ENCODE results near the gene KTN1. TPM values are rescaled to one million over a fixed set of nuclear protein-coding genes. Genes with fewer than 3 reads are reported as not detected.

KTN1 gene
- total and polyA plus RNA-seq, 7 experiments from 2014 or later: 20.3 to 131 (median 90.7) TPM

- Histone ChIP-seq H3K27ac (ENCODE audit: low read depth, low read length) (no peak overlapping the region), H3K36me3 (ENCODE audit: control insufficient read depth in 2 of 3, insufficient read depth in 3 of 3, low read length in 3 of 3) (no peaks in the 10 kb centered on the region), H3K4me1 (ENCODE audit: control insufficient read depth in 2 of 2, insufficient read depth in 2 of 2, low read length in 2 of 2) (no peaks in the 10 kb centered on the region), H3K27me3 (ENCODE audit: control insufficient read depth in 2 of 2, insufficient read depth in 2 of 2, low read length in 2 of 2) (no peaks in the 10 kb centered on the region), H3K9me3 (ENCODE audit: control insufficient read depth in 2 of 3, low read length in 3 of 3) (no peaks in the 10 kb centered on the region), H3K4me3 (ENCODE audit: low read length) (no peak overlapping the region)
- ChIA-PET POLR2A (interaction anchor here (0.6 kb wide), 1 partner anchor 486 kb away, joined by 3 read pairs; no protein-coding TSS in a partner anchor), CTCF (interaction anchor here (1.0 kb wide), 1 partner anchor 629 kb away, joined by 4 read pairs; no protein-coding TSS in a partner anchor)
- intact Hi-C loops (cut with micrococcal nuclease): no loop called here
- DNase-seq (no peak), ATAC-seq (no peak)
- Mint-ChIP-seq H3K4me3 (no peak overlapping the region), H3K4me1 (peaks cover 0 to 2% (median 0%) of the 10 kb centered on the region in 7 donors), H3K27ac (no peak overlapping the region), H3K9me3 (no peaks in the 10 kb centered on the region), H3K27me3 (peaks cover 0 to 2% (median 0%) of the 10 kb centered on the region in 5 donors), H3K36me3 (no peaks in the 10 kb centered on the region)
Measured at GRCh38 chr14:55711175-55711811, 131.3 kb downstream of the KTN1 start.

DNA sequence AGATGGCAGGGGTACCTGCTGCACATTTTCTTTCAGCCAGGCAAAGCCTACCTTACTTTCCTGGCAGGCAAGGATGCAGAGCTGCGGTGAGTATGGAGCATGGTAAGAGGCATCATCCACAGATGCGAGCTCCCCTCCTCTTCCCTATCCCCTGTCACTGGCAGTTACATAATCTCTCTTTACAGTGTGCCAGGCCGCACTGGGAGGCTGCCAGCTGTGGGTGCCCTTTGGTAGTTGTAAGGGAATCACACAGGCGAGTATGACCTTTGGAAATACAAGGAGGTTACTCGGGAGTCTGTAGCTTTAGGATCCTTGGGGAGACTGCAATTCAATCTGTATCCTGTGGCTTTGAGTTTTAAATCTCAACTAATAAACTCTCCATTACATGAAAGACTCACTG lies 132.5 kb downstream of the KTN1 start:
- Mint-ChIP-seq H3K4me1 (peaks cover 0 to 2% (median 0%) of the 10 kb centered on the region in 7 donors), H3K4me3 (no peak overlapping the region), H3K27me3 (peaks cover 0 to 2% (median 0%) of the 10 kb centered on the region in 5 donors), H3K9me3 (no peaks in the 10 kb centered on the region), H3K27ac (no peak overlapping the region), H3K36me3 (no peaks in the 10 kb centered on the region)
- POLR2A ChIA-PET: no interaction called here
- Histone ChIP-seq H3K36me3 (ENCODE audit: control insufficient read depth in 2 of 3, insufficient read depth in 3 of 3, low read length in 3 of 3) (no peaks in the 10 kb centered on the region), H3K4me1 (ENCODE audit: control insufficient read depth in 2 of 2, insufficient read depth in 2 of 2, low read length in 2 of 2) (no peaks in the 10 kb centered on the region), H3K27me3 (ENCODE audit: control insufficient read depth in 2 of 2, insufficient read depth in 2 of 2, low read length in 2 of 2) (no peaks in the 10 kb centered on the region), H3K27ac (ENCODE audit: low read depth, low read length) (no peak overlapping the region), H3K4me3 (ENCODE audit: low read length) (no peak overlapping the region), H3K9me3 (ENCODE audit: control insufficient read depth in 2 of 3, low read length in 3 of 3) (no peaks in the 10 kb centered on the region)
- intact Hi-C loops (cut with micrococcal nuclease): no loop called here
- DNase-seq: no peak
- CTCF ChIA-PET: no interaction called here
- ATAC-seq: peak; percentile 29

GRCh38 chr14:55713486-55713885 lies 133.5 kb downstream of the KTN1 start:
- Histone ChIP-seq H3K4me1 (ENCODE audit: control insufficient read depth in 2 of 2, insufficient read depth in 2 of 2, low read length in 2 of 2) (no peaks in the 10 kb centered on the region), H3K27me3 (ENCODE audit: control insufficient read depth in 2 of 2, insufficient read depth in 2 of 2, low read length in 2 of 2) (no peaks in the 10 kb centered on the region), H3K36me3 (ENCODE audit: control insufficient read depth in 2 of 3, insufficient read depth in 3 of 3, low read length in 3 of 3) (no peaks in the 10 kb centered on the region), H3K27ac (ENCODE audit: low read depth, low read length) (no peak overlapping the region), H3K4me3 (ENCODE audit: low read length) (no peak overlapping the region), H3K9me3 (ENCODE audit: control insufficient read depth in 2 of 3, low read length in 3 of 3) (no peaks in the 10 kb centered on the region)
- H3K9me3 Mint-ChIP-seq: no peaks in the 10 kb centered on the region
- ATAC-seq: peak; percentile 48
- peaks cover 0 to 2% (median 0%) of the 10 kb centered on the region in 5 donors for H3K27me3 Mint-ChIP-seq
- peaks cover 0 to 2% (median 0%) of the 10 kb centered on the region in 7 donors for H3K4me1 Mint-ChIP-seq
- H3K36me3 Mint-ChIP-seq: no peaks in the 10 kb centered on the region
- no peak for DNase-seq
- intact Hi-C loops (cut with micrococcal nuclease): no loop called here
- POLR2A ChIA-PET: no interaction called here
- H3K4me3 Mint-ChIP-seq: no peak overlapping the region
- CTCF ChIA-PET: no interaction called here
- H3K27ac Mint-ChIP-seq: no peak overlapping the region

- ChIA-PET CTCF (interaction anchor here (0.7 kb wide), 1 partner anchor 43 kb away, joined by 3 read pairs; no protein-coding TSS in a partner anchor), POLR2A (no interaction called here)
- no peaks in the 10 kb centered on the region for H3K36me3 ChIP-seq (ENCODE audit: control insufficient read depth in 2 of 3, insufficient read depth in 3 of 3, low read length in 3 of 3)
- Mint-ChIP-seq H3K4me3 (no peak overlapping the region), H3K27me3 (peaks cover 0 to 2% (median 0%) of the 10 kb centered on the region in 5 donors), H3K27ac (peak overlapping the region in 1 of 9 donors; percentile 19), H3K36me3 (peaks cover 0 to 3% (median 0%) of the 10 kb centered on the region in 5 donors), H3K9me3 (no peaks in the 10 kb centered on the region), H3K4me1 (peaks cover 0 to 2% (median 0%) of the 10 kb centered on the region in 7 donors)
- no peaks in the 10 kb centered on the region for H3K27me3 ChIP-seq (ENCODE audit: control insufficient read depth in 2 of 2, insufficient read depth in 2 of 2, low read length in 2 of 2)
- no peak for DNase-seq
- H3K9me3 ChIP-seq (ENCODE audit: control insufficient read depth in 2 of 3, low read length in 3 of 3): no peaks in the 10 kb centered on the region
- H3K27ac ChIP-seq (ENCODE audit: low read depth, low read length): no peak overlapping the region
- no peak for ATAC-seq
- no peak overlapping the region for H3K4me3 ChIP-seq (ENCODE audit: low read length)
- intact Hi-C loops (cut with micrococcal nuclease): no loop called here
- H3K4me1 ChIP-seq (ENCODE audit: control insufficient read depth in 2 of 2, insufficient read depth in 2 of 2, low read length in 2 of 2): no peaks in the 10 kb centered on the region
Measured at GRCh38 chr14:55715889-55716288, 135.9 kb downstream of the KTN1 start.

DNA sequence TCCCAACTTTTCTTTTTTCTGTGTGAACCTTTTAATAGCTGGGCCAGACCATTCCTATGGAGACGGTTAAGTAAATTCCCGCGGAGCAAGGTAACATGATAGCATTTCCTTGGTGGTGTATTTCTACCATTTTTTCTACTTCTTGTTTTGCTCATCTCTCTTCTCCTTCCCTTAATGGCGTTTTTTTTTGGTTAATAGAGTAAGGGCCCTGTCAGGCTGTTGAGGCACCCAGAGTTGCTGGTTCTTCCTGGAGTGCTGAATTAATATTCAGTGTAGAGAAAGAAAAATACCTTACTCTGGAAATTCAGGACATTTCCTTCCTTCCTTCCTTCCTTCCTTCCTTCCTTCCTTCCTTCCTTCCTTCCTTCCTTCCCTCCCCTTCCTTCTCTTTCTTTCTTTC lies 137.6 kb downstream of the KTN1 start:
- H3K4me1 ChIP-seq (ENCODE audit: control insufficient read depth in 2 of 2, insufficient read depth in 2 of 2, low read length in 2 of 2): no peaks in the 10 kb centered on the region
- H3K27ac Mint-ChIP-seq: no peak overlapping the region
- ATAC-seq (no peak), DNase-seq (no peak)
- POLR2A ChIA-PET: no interaction called here
- H3K4me3 Mint-ChIP-seq: no peak overlapping the region
- H3K27ac ChIP-seq (ENCODE audit: low read depth, low read length): no peak overlapping the region
- peaks cover 0 to 6% (median 0%) of the 10 kb centered on the region in 5 donors for H3K36me3 Mint-ChIP-seq
- intact Hi-C loops (cut with micrococcal nuclease): no loop called here
- H3K9me3 ChIP-seq (ENCODE audit: control insufficient read depth in 2 of 3, low read length in 3 of 3): no peaks in the 10 kb centered on the region
- no peak overlapping the region for H3K4me3 ChIP-seq (ENCODE audit: low read length)
- no peaks in the 10 kb centered on the region for H3K27me3 ChIP-seq (ENCODE audit: control insufficient read depth in 2 of 2, insufficient read depth in 2 of 2, low read length in 2 of 2)
- H3K9me3 Mint-ChIP-seq: no peaks in the 10 kb centered on the region
- peaks cover 0 to 6% (median 0%) of the 10 kb centered on the region in 5 donors for H3K27me3 Mint-ChIP-seq
- CTCF ChIA-PET: no interaction called here
- H3K36me3 ChIP-seq (ENCODE audit: control insufficient read depth in 2 of 3, insufficient read depth in 3 of 3, low read length in 3 of 3): no peaks in the 10 kb centered on the region
- H3K4me1 Mint-ChIP-seq: peaks cover 0 to 5% (median 0%) of the 10 kb centered on the region in 7 donors

DNA sequence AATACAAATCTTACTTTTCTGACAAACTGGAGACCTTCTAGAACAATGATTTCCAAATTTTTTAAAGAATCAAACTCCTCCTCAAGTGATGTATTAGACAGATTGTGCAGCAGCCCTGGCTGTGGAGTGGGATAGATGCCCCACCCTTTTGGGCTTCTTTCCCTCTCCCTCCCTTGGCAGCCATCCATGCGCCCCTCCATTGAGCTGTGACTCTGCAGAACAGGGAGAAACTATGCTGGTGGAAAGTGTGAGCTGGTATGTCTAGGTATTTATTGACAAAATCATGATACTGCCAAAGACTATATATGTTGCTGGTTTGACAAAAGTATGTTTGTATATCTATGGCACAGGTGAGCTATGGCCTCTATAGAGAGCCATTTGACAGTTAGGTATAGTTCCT lies 138.5 kb downstream of the KTN1 start:
- H3K27me3 Mint-ChIP-seq: peaks cover 0 to 8% (median 0%) of the 10 kb centered on the region in 5 donors
- Histone ChIP-seq H3K4me3 (ENCODE audit: low read length) (no peak overlapping the region), H3K4me1 (ENCODE audit: control insufficient read depth in 2 of 2, insufficient read depth in 2 of 2, low read length in 2 of 2) (no peaks in the 10 kb centered on the region), H3K9me3 (ENCODE audit: control insufficient read depth in 2 of 3, low read length in 3 of 3) (no peaks in the 10 kb centered on the region), H3K27me3 (ENCODE audit: control insufficient read depth in 2 of 2, insufficient read depth in 2 of 2, low read length in 2 of 2) (no peaks in the 10 kb centered on the region), H3K36me3 (ENCODE audit: control insufficient read depth in 2 of 3, insufficient read depth in 3 of 3, low read length in 3 of 3) (no peaks in the 10 kb centered on the region), H3K27ac (ENCODE audit: low read depth, low read length) (no peak overlapping the region)
- POLR2A ChIA-PET: no interaction called here
- H3K27ac Mint-ChIP-seq: no peak overlapping the region
- intact Hi-C loops (cut with micrococcal nuclease): no loop called here
- H3K9me3 Mint-ChIP-seq: no peaks in the 10 kb centered on the region
- ATAC-seq (no peak), DNase-seq (no peak)
- CTCF ChIA-PET: no interaction called here
- H3K4me3 Mint-ChIP-seq: no peak overlapping the region
- H3K4me1 Mint-ChIP-seq: peaks cover 0 to 5% (median 0%) of the 10 kb centered on the region in 7 donors
- H3K36me3 Mint-ChIP-seq: peaks cover 0 to 6% (median 0%) of the 10 kb centered on the region in 5 donors

- H3K27ac ChIP-seq (ENCODE audit: low read depth, low read length): no peak overlapping the region
- Mint-ChIP-seq H3K4me1 (peaks cover 0 to 7% (median 0%) of the 10 kb centered on the region in 7 donors), H3K27me3 (peaks cover 0 to 11% (median 0%) of the 10 kb centered on the region in 5 donors), H3K4me3 (no peak overlapping the region), H3K27ac (no peak overlapping the region), H3K36me3 (peaks cover 0 to 6% (median 0%) of the 10 kb centered on the region in 5 donors), H3K9me3 (no peaks in the 10 kb centered on the region)
- no peaks in the 10 kb centered on the region for H3K4me1 ChIP-seq (ENCODE audit: control insufficient read depth in 2 of 2, insufficient read depth in 2 of 2, low read length in 2 of 2)
- ChIA-PET CTCF (no interaction called here), POLR2A (no interaction called here)
- H3K27me3 ChIP-seq (ENCODE audit: control insufficient read depth in 2 of 2, insufficient read depth in 2 of 2, low read length in 2 of 2): no peaks in the 10 kb centered on the region
- DNase-seq (no peak), ATAC-seq (no peak)
- intact Hi-C loops (cut with micrococcal nuclease): no loop called here
- H3K4me3 ChIP-seq (ENCODE audit: low read length): no peak overlapping the region
- no peaks in the 10 kb centered on the region for H3K36me3 ChIP-seq (ENCODE audit: control insufficient read depth in 2 of 3, insufficient read depth in 3 of 3, low read length in 3 of 3)
- no peaks in the 10 kb centered on the region for H3K9me3 ChIP-seq (ENCODE audit: control insufficient read depth in 2 of 3, low read length in 3 of 3)
Measured at GRCh38 chr14:55720796-55721195, 140.8 kb downstream of the KTN1 start.

Measured in naive thymus-derived CD4-positive, alpha-beta T cell (primary cell).